Measurements from ENCODE around the gene PLEKHG3. TPM values are rescaled to one million over a fixed set of nuclear protein-coding genes. Genes with fewer than 3 reads are reported as not detected.
"Not testable (repeated sequence)": the region's sequence is repeated elsewhere in the genome, so short reads cannot be mapped to it uniquely, and the experiment has no call there.

The PLEKHG3 gene
- total RNA-seq, 1 experiment from 2014 or later: 34.0 TPM

GRCh38 chr14:64656986-64657385, 47.2 kb upstream of the PLEKHG3 start:
- no peaks in the 10 kb centered on the region for H3K36me3 ChIP-seq (ENCODE audit: control insufficient read depth, insufficient read depth, low read length)
- no peak overlapping the region for H3K4me3 ChIP-seq (ENCODE audit: low read depth in 2 of 2, low read length in 2 of 2)
- DNase-seq (ENCODE audit: low read depth, low spot score) (no peak), ATAC-seq (no peak)
- H3K4me1 ChIP-seq (ENCODE audit: control insufficient read depth, insufficient read depth, low read length): no peaks in the 10 kb centered on the region
- no peak overlapping the region for H3K27ac ChIP-seq (ENCODE audit: low read length)
- in situ Hi-C loops (cut with HindIII; ENCODE audit: low pct_unique_long_range_greater_than_20kb, low sequenced_read_pairs): no loop called here
- TF ChIP-seq TCF7L2 (IDR thresholded peaks at IDR 0.05; ENCODE audit: low read depth, low read length) (no peak), SIN3A (IDR thresholded peaks at IDR 0.05; ENCODE audit: borderline replicate concordance, insufficient read depth, low read depth, low read length) (no peak), POLR2AphosphoS5 (IDR thresholded peaks at IDR 0.05; ENCODE audit: low read depth, low read length) (no peak)
- TF ChIP-seq, protein P1, sequence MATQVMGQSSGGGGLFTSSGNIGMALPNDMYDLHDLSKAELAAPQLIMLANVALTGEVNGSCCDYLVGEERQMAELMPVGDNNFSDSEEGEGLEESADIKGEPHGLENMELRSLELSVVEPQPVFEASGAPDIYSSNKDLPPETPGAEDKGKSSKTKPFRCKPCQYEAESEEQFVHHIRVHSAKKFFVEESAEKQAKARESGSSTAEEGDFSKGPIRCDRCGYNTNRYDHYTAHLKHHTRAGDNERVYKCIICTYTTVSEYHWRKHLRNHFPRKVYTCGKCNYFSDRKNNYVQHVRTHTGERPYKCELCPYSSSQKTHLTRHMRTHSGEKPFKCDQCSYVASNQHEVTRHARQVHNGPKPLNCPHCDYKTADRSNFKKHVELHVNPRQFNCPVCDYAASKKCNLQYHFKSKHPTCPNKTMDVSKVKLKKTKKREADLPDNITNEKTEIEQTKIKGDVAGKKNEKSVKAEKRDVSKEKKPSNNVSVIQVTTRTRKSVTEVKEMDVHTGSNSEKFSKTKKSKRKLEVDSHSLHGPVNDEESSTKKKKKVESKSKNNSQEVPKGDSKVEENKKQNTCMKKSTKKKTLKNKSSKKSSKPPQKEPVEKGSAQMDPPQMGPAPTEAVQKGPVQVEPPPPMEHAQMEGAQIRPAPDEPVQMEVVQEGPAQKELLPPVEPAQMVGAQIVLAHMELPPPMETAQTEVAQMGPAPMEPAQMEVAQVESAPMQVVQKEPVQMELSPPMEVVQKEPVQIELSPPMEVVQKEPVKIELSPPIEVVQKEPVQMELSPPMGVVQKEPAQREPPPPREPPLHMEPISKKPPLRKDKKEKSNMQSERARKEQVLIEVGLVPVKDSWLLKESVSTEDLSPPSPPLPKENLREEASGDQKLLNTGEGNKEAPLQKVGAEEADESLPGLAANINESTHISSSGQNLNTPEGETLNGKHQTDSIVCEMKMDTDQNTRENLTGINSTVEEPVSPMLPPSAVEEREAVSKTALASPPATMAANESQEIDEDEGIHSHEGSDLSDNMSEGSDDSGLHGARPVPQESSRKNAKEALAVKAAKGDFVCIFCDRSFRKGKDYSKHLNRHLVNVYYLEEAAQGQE (IDR thresholded peaks at IDR 0.05; ENCODE audit: insufficient read depth in 1 of 2, low read depth in 2 of 2, low read length in 1 of 2): no peak
- TF ChIP-seq, protein P2, sequence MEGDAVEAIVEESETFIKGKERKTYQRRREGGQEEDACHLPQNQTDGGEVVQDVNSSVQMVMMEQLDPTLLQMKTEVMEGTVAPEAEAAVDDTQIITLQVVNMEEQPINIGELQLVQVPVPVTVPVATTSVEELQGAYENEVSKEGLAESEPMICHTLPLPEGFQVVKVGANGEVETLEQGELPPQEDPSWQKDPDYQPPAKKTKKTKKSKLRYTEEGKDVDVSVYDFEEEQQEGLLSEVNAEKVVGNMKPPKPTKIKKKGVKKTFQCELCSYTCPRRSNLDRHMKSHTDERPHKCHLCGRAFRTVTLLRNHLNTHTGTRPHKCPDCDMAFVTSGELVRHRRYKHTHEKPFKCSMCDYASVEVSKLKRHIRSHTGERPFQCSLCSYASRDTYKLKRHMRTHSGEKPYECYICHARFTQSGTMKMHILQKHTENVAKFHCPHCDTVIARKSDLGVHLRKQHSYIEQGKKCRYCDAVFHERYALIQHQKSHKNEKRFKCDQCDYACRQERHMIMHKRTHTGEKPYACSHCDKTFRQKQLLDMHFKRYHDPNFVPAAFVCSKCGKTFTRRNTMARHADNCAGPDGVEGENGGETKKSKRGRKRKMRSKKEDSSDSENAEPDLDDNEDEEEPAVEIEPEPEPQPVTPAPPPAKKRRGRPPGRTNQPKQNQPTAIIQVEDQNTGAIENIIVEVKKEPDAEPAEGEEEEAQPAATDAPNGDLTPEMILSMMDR (IDR thresholded peaks at IDR 0.05): no peak
- POLR2A ChIA-PET: no interaction called here
- H3K27me3 ChIP-seq (ENCODE audit: control insufficient read depth, insufficient read depth, low read length): no peaks in the 10 kb centered on the region
- H3K9me3 ChIP-seq (ENCODE audit: control insufficient read depth, insufficient read depth, low read depth, low read length): no peaks in the 10 kb centered on the region
- intact Hi-C loops (cut with micrococcal nuclease; ENCODE audit: unreplicated experiment): no loop called here
- CTCF ChIA-PET: no interaction called here
- BruUV-seq (replicated peaks): no TSS peak

DNA sequence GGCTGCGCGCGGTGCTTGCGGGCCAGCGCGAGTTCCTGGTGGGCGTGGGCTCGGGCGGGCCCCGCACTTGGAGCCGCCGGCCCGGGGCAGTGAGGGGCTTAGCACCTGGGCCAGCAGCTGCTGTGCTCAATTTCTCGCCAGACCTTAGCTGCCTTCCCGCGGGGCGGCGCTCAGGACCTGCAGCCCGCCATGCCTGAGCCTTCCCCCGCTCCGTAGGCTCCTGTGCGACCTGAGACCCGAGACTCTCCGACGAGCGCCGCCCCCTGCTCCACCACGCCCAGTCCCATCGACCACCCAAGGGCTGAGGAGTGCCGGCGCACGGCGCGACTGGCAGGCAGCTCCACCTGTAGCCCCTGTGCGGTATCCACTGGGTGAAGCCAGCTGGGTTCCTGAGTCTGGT, 46.0 kb upstream of the PLEKHG3 start:
- BruUV-seq (replicated peaks): no TSS peak
- Histone ChIP-seq H3K4me1 (ENCODE audit: control insufficient read depth, insufficient read depth, low read length) (no peaks in the 10 kb centered on the region), H3K9me3 (ENCODE audit: control insufficient read depth, insufficient read depth, low read depth, low read length) (no peaks in the 10 kb centered on the region), H3K36me3 (ENCODE audit: control insufficient read depth, insufficient read depth, low read length) (no peaks in the 10 kb centered on the region), H3K27me3 (ENCODE audit: control insufficient read depth, insufficient read depth, low read length) (no peaks in the 10 kb centered on the region), H3K4me3 (ENCODE audit: low read depth in 2 of 2, low read length in 2 of 2) (no peak overlapping the region), H3K27ac (ENCODE audit: low read length) (no peak overlapping the region)
- TF ChIP-seq, protein P2 (IDR thresholded peaks at IDR 0.05): no peak
- TF ChIP-seq POLR2AphosphoS5 (IDR thresholded peaks at IDR 0.05; ENCODE audit: low read depth, low read length) (no peak), TCF7L2 (IDR thresholded peaks at IDR 0.05; ENCODE audit: low read depth, low read length) (no peak), SIN3A (IDR thresholded peaks at IDR 0.05; ENCODE audit: borderline replicate concordance, insufficient read depth, low read depth, low read length) (no peak)
- TF ChIP-seq, protein P1 (IDR thresholded peaks at IDR 0.05; ENCODE audit: insufficient read depth in 1 of 2, low read depth in 2 of 2, low read length in 1 of 2): no peak
- intact Hi-C loops (cut with micrococcal nuclease; ENCODE audit: unreplicated experiment) (no loop called here), in situ Hi-C loops (cut with HindIII; ENCODE audit: low pct_unique_long_range_greater_than_20kb, low sequenced_read_pairs) (no loop called here)
- no peak for DNase-seq (ENCODE audit: low read depth, low spot score)
- no peak for ATAC-seq
- POLR2A ChIA-PET: no interaction called here
- CTCF ChIA-PET: interaction anchor here (0.8 kb wide), 1 partner anchor 16 kb away, joined by 3 read pairs; no protein-coding TSS in a partner anchor

- CTCF ChIA-PET: interaction anchor here (0.8 kb wide), 1 partner anchor 17 kb away, joined by 3 read pairs; no protein-coding TSS in a partner anchor
- POLR2A ChIA-PET; H3K36me3 ChIP-seq (ENCODE audit: control insufficient read depth, insufficient read depth, low read length); intact Hi-C loops (cut with micrococcal nuclease; ENCODE audit: unreplicated experiment); H3K9me3 ChIP-seq (ENCODE audit: control insufficient read depth, insufficient read depth, low read depth, low read length); H3K4me1 ChIP-seq (ENCODE audit: control insufficient read depth, insufficient read depth, low read length); ATAC-seq; H3K27me3 ChIP-seq (ENCODE audit: control insufficient read depth, insufficient read depth, low read length); BruUV-seq (replicated peaks); DNase-seq (ENCODE audit: low read depth, low spot score); H3K4me3 ChIP-seq (ENCODE audit: low read depth in 2 of 2, low read length in 2 of 2); H3K27ac ChIP-seq (ENCODE audit: low read length); in situ Hi-C loops (cut with HindIII; ENCODE audit: low pct_unique_long_range_greater_than_20kb, low sequenced_read_pairs): not testable (repeated sequence)
These were observed 45.4 kb upstream of the PLEKHG3 start for GRCh38 chr14:64658700-64659264.
